Measurements from ENCODE around the gene PDE4D. TPM values are rescaled to one million over a fixed set of nuclear protein-coding genes. Genes with fewer than 3 reads are reported as not detected.
"Not testable (repeated sequence)": the region's sequence is repeated elsewhere in the genome, so short reads cannot be mapped to it uniquely, and the experiment has no call there.

The PDE4D gene
- total RNA-seq, 1 donor from 2014 or later: 27.4 TPM

GRCh38 chr5:59487068-59487686, 406.3 kb downstream of the PDE4D start:
- DNase-seq (ENCODE audit: extremely low read depth, low read depth, low spot score): no peak

- no peak for DNase-seq (ENCODE audit: extremely low read depth, low read depth, low spot score)
These were observed 407.0 kb downstream of the PDE4D start for GRCh38 chr5:59486508-59486907.

GRCh38 chr5:59485629-59486439, 407.7 kb downstream of the PDE4D start:
- no peak for DNase-seq (ENCODE audit: extremely low read depth, low read depth, low spot score)

GRCh38 chr5:59485107-59485506, 408.4 kb downstream of the PDE4D start:
- no peak for DNase-seq (ENCODE audit: extremely low read depth, low read depth, low spot score)

- no peak for DNase-seq (ENCODE audit: extremely low read depth, low read depth, low spot score)
These were observed 408.9 kb downstream of the PDE4D start for GRCh38 chr5:59484618-59485017.

GRCh38 chr5:59483971-59484472, 409.5 kb downstream of the PDE4D start:
- no peak for DNase-seq (ENCODE audit: extremely low read depth, low read depth, low spot score)

GRCh38 chr5:59479086-59479485, 414.4 kb downstream of the PDE4D start:
- DNase-seq (ENCODE audit: extremely low read depth, low read depth, low spot score): no peak

- DNase-seq (ENCODE audit: extremely low read depth, low read depth, low spot score): no peak
These were observed 419.2 kb downstream of the PDE4D start for GRCh38 chr5:59474324-59474723.

GRCh38 chr5:59473611-59474010, 419.9 kb downstream of the PDE4D start:
- no peak for DNase-seq (ENCODE audit: extremely low read depth, low read depth, low spot score)

GRCh38 chr5:59471463-59471862, 422.1 kb downstream of the PDE4D start:
- no peak for DNase-seq (ENCODE audit: extremely low read depth, low read depth, low spot score)

GRCh38 chr5:59467969-59468368, 425.6 kb downstream of the PDE4D start:
- no peak for DNase-seq (ENCODE audit: extremely low read depth, low read depth, low spot score)

- no peak for DNase-seq (ENCODE audit: extremely low read depth, low read depth, low spot score)
These were observed 427.3 kb downstream of the PDE4D start for GRCh38 chr5:59466271-59466670.

- no peak for DNase-seq (ENCODE audit: extremely low read depth, low read depth, low spot score)
These were observed 428.6 kb downstream of the PDE4D start for GRCh38 chr5:59464969-59465368.

- not testable (repeated sequence) for DNase-seq (ENCODE audit: extremely low read depth, low read depth, low spot score)
These were observed 429.8 kb downstream of the PDE4D start for GRCh38 chr5:59463618-59464166.

GRCh38 chr5:59462956-59463355, 430.6 kb downstream of the PDE4D start:
- DNase-seq (ENCODE audit: extremely low read depth, low read depth, low spot score): no peak

- no peak for DNase-seq (ENCODE audit: extremely low read depth, low read depth, low spot score)
These were observed 433.0 kb downstream of the PDE4D start for GRCh38 chr5:59460368-59461153.

GRCh38 chr5:59458966-59459729, 434.4 kb downstream of the PDE4D start:
- DNase-seq (ENCODE audit: extremely low read depth, low read depth, low spot score): no peak

GRCh38 chr5:59458321-59458720, 435.2 kb downstream of the PDE4D start:
- no peak for DNase-seq (ENCODE audit: extremely low read depth, low read depth, low spot score)

GRCh38 chr5:59449905-59450644, 443.5 kb downstream of the PDE4D start:
- DNase-seq (ENCODE audit: extremely low read depth, low read depth, low spot score): no peak

GRCh38 chr5:59446356-59446755, 447.2 kb downstream of the PDE4D start:
- no peak for DNase-seq (ENCODE audit: extremely low read depth, low read depth, low spot score)
